GM12878 (cell line): Measurements from ENCODE around the gene PRCC.

Experiments
- CBX5 ChIP-seq: sonication (generic); IDR thresholded peaks from 2 replicates; pipeline ENCODE4 v1.6.1; 2016; ENCODE audit warnings: low read depth, moderate library complexity, mild to moderate bottlenecking, inconsistent platforms
- CEBPB ChIP-seq, 2 experiments: fragments of 150-350 bp in 1 of 2; IDR thresholded peaks; 2 replicates each; pipeline ENCODE4 v1.6.1; 2012 to 2014; ENCODE audit warnings: low read depth in 2 of 2, low read length in 2 of 2, borderline replicate concordance in 1 of 2, inconsistent platforms in 1 of 2
- RAD21 ChIP-seq: IDR thresholded peaks from 2 replicates; pipeline ENCODE4 v1.6.1; 2011; ENCODE audit warnings: mild to moderate bottlenecking, low read depth, low read length, moderate library complexity; ENCODE audit not compliant: insufficient read depth
- RAD51 ChIP-seq: fragments of 450-650 bp; IDR thresholded peaks from 2 replicates; pipeline ENCODE4 v1.6.1; 2016; ENCODE audit warnings: moderate library complexity, mild to moderate bottlenecking, inconsistent platforms
- RCOR1 ChIP-seq: conservative IDR thresholded peaks from 2 replicates; pipeline ENCODE4 v1.6.1; 2012; ENCODE audit warnings: low read depth, low read length, improper control_type of control experiment
- SREBF2 ChIP-seq: IDR thresholded peaks from 2 replicates; pipeline ENCODE4 v1.6.1; 2012; ENCODE audit warnings: mild to moderate bottlenecking, low read length
- YBX1 ChIP-seq: fragments of 450-650 bp; IDR thresholded peaks from 2 replicates; pipeline ENCODE4 v1.6.1; 2016; ENCODE audit warnings: antibody characterized with exemption
- YY1 ChIP-seq: IDR thresholded peaks from 2 replicates; pipeline ENCODE4 v1.6.1; 2011; ENCODE audit warnings: low read depth, mild to moderate bottlenecking, low read length
- ZZZ3 ChIP-seq: IDR thresholded peaks from 2 replicates; pipeline ENCODE4 v1.6.1; 2011; ENCODE audit warnings: low read depth; ENCODE audit not compliant: control insufficient read depth, insufficient read length
- TF ChIP-seq, protein P1 (sequence below): IDR thresholded peaks from 2 replicates; pipeline ENCODE4 v1.6.1; 2012; ENCODE audit warnings: low read depth, low read length, improper control_type of control experiment
- TF ChIP-seq, protein P2 (sequence below), 3 experiments: IDR thresholded peaks in 2 of 3; conservative IDR thresholded peaks in 1 of 3; 2 replicates each; pipeline ENCODE4 v1.5.1; 2011; ENCODE audit warnings: low read depth in 3 of 3, low read length in 3 of 3, mild to moderate bottlenecking in 3 of 3, control low read depth in 2 of 3, moderate library complexity in 2 of 3, inconsistent platforms in 1 of 3, mixed read lengths in 1 of 3; ENCODE audit not compliant: control insufficient read depth in 2 of 3, insufficient read depth in 1 of 3; ENCODE audit errors: extremely low read depth in 1 of 3

DNA sequence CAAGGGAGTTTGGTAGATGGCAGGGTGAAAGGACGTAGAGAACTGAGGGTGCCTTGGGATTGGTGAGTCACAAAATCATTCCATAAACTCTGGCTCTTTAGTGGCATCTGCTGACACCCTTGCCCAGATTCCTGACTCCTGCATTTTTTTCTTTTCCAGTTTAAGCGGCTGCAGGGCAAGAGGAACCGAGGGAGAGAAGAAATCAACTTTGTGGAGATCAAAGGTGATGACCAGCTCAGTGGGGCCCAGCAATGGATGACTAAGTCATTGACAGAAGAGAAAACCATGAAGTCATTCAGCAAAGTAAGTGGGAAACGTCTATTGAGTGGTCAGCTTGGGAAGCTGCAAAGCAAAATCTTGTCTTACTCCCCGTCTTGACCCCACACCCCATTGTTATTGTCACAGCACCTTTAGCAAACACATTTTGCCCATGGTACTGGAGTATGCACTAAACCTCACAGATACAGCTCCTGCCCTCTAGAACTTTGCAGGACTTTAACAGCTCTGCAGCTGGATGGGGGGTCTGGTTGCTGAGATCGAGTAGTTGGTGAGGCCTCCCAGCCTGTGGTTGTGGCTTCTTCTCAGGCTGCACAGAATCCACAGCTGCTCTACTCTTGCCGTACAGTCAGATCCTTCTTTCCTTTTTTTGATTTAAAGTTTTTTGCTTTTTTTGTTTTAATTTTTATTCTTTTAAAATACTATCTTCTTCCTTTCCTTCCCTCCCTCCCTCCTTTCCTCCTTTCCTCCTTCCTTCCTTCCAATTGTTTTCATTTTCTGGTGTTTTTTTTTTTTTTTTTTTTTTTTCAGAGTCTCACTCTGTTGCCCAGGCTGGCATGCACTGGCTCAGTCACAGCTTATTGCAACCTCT, 27.4 kb downstream of the PRCC start:
- TF ChIP-seq, protein P1, sequence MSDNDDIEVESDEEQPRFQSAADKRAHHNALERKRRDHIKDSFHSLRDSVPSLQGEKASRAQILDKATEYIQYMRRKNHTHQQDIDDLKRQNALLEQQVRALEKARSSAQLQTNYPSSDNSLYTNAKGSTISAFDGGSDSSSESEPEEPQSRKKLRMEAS = no peak
- TF ChIP-seq CBX5 = no peak
- TF ChIP-seq RCOR1 = no peak
- TF ChIP-seq YY1 = no peak
- no peak for TF ChIP-seq RAD21
- no peak for TF ChIP-seq ZZZ3
- TF ChIP-seq CEBPB (IDR thresholded peaks at IDR 0.05; ENCODE audit: borderline replicate concordance in 1 of 2, low read depth in 2 of 2, low read length in 2 of 2) = no peak
- TF ChIP-seq, protein P2, sequence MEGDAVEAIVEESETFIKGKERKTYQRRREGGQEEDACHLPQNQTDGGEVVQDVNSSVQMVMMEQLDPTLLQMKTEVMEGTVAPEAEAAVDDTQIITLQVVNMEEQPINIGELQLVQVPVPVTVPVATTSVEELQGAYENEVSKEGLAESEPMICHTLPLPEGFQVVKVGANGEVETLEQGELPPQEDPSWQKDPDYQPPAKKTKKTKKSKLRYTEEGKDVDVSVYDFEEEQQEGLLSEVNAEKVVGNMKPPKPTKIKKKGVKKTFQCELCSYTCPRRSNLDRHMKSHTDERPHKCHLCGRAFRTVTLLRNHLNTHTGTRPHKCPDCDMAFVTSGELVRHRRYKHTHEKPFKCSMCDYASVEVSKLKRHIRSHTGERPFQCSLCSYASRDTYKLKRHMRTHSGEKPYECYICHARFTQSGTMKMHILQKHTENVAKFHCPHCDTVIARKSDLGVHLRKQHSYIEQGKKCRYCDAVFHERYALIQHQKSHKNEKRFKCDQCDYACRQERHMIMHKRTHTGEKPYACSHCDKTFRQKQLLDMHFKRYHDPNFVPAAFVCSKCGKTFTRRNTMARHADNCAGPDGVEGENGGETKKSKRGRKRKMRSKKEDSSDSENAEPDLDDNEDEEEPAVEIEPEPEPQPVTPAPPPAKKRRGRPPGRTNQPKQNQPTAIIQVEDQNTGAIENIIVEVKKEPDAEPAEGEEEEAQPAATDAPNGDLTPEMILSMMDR (IDR thresholded peaks at IDR 0.05 in 2 of 3, conservative IDR thresholded peaks at IDR 0.05 in 1 of 3; ENCODE audit: control insufficient read depth in 2 of 3, extremely low read depth in 1 of 3, insufficient read depth in 1 of 3, low read depth in 3 of 3, low read length in 3 of 3) = no peak
- no peak for TF ChIP-seq SREBF2
- TF ChIP-seq YBX1 = no peak
- no peak for TF ChIP-seq RAD51
